ENCODE measurements around the gene SURF1.
"Not testable (repeated sequence)": the region's sequence is repeated elsewhere in the genome, so short reads cannot be mapped to it uniquely, and the experiment has no call there.

Gene SURF1

GRCh38 chr9:133342570-133342969 is 13.7 kb downstream of the SURF1 start:
- DNase-seq (ENCODE audit: low spot score) = no peak

- no peak for DNase-seq (ENCODE audit: low spot score)
Observed at GRCh38 chr9:133342069-133342406, 14.2 kb downstream of the SURF1 start.

GRCh38 chr9:133341369-133342068 is 14.8 kb downstream of the SURF1 start:
- DNase-seq (ENCODE audit: low spot score) = no peak

- DNase-seq (ENCODE audit: low spot score) = no peak
Observed at GRCh38 chr9:133340916-133341315, 15.4 kb downstream of the SURF1 start.

- no peak for DNase-seq (ENCODE audit: low spot score)
Observed at GRCh38 chr9:133340256-133340655, 16.0 kb downstream of the SURF1 start.

- DNase-seq (ENCODE audit: low spot score) = no peak
Observed at GRCh38 chr9:133339641-133340040, 16.6 kb downstream of the SURF1 start.

- DNase-seq (ENCODE audit: low spot score) = peak; percentile 93
Observed at GRCh38 chr9:133335924-133336811, 20.1 kb downstream of the SURF1 start, which contains the start of gene SURF6. Gene SURF6, minus strand, starts transcription at chr9:133336188. Its CDS starts 56 bp downstream, at chr9:133336132.

GRCh38 chr9:133334888-133335287 is 21.4 kb downstream of the SURF1 start:
- DNase-seq (ENCODE audit: low spot score) = not testable (repeated sequence)

- DNase-seq (ENCODE audit: low spot score) = no peak
Observed at GRCh38 chr9:133334161-133334560, 22.1 kb downstream of the SURF1 start.

- no peak for DNase-seq (ENCODE audit: low spot score)
Observed at GRCh38 chr9:133333566-133333965, 22.7 kb downstream of the SURF1 start.

- no peak for DNase-seq (ENCODE audit: low spot score)
Observed at GRCh38 chr9:133333011-133333410, 23.3 kb downstream of the SURF1 start.

- DNase-seq (ENCODE audit: low spot score) = no peak
Observed at GRCh38 chr9:133332381-133332730, 23.9 kb downstream of the SURF1 start.

- no peak for DNase-seq (ENCODE audit: low spot score)
Observed at GRCh38 chr9:133331641-133332380, 24.5 kb downstream of the SURF1 start.

- no peak for DNase-seq (ENCODE audit: low spot score)
Observed at GRCh38 chr9:133331221-133331620, 25.1 kb downstream of the SURF1 start.

- DNase-seq (ENCODE audit: low spot score) = not testable (repeated sequence)
Observed at GRCh38 chr9:133329306-133330156, 26.8 kb downstream of the SURF1 start.

GRCh38 chr9:133327834-133328484 is 28.3 kb downstream of the SURF1 start:
- DNase-seq (ENCODE audit: low spot score) = no peak

GRCh38 chr9:133327021-133327420 is 29.3 kb downstream of the SURF1 start:
- not testable (repeated sequence) for DNase-seq (ENCODE audit: low spot score)

GRCh38 chr9:133323991-133324703 is 32.1 kb downstream of the SURF1 start:
- no peak for DNase-seq (ENCODE audit: low spot score)

GRCh38 chr9:133323211-133323610 is 33.1 kb downstream of the SURF1 start:
- no peak for DNase-seq (ENCODE audit: low spot score)

GRCh38 chr9:133322701-133323100 is 33.6 kb downstream of the SURF1 start:
- no peak for DNase-seq (ENCODE audit: low spot score)
